GM19438 (cell line): ENCODE measurements around the gene OTOS.

Experiments
- ATAC-seq: cut with Tn5 transposase; IDR thresholded peaks from one replicate; pipeline ENCODE4 v1.9.1; 2021; ENCODE audit warnings: low read depth; ENCODE audit not compliant: unreplicated experiment

Gene OTOS

DNA sequence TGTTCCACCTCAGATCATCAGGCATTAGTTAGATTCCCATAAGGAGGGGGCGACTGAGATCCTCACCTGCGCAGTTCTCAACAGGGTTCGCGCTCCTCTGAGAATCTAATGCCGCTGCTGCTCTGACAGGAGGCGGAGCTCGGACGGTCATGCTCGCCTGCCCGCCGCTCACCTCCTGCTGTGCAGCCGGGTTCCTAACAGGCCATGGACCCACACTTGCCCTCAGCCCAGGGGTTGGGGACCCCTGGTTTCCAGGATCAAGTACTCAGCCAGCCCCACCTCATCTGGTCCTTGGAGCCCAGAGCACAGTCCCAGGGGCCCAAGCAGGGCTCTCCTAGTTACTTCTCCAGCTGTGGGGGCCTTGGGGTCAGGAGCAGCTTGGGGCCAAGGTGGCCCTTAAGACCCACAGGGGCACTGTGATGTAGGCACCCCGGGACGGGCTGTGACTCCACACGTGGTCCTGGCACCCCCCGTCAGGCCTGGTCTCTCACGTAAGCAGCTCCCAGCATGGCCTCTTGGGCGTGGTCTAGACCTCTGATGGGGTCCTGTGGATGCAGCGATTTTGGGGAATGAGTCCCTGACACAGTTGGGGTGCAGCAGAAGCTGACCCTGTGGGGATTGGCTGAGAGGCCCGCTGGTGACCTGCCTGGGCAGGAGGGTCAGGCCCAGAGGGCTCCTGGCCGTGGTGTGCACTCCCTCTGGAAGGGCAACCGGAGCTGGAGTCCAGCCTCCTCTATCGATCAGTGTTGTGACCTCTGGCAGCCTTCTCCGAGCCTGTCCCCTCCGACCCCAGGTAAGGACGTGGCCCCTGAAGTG, 28.3 kb upstream of the OTOS start:
- no peak for ATAC-seq

DNA sequence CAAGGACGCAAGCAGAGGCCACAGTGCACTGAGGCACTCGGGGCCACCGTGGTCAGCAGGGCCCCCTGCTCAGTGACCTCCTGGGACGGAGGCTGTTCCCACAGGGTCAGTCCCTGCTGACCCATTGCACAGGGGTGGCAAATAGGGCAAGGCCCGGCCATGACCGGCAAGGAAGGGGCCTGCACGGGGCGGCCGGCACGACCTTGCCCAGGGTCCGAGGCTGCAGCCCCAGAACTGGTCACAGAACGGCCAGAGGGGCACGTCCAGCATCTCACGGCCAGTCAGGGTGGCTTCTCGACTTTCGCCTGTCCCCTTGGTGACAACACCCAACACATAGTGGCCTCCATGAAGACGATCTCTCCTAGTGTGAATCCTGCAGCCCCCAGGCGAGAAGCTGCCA, 27.6 kb upstream of the OTOS start:
- no peak for ATAC-seq

DNA sequence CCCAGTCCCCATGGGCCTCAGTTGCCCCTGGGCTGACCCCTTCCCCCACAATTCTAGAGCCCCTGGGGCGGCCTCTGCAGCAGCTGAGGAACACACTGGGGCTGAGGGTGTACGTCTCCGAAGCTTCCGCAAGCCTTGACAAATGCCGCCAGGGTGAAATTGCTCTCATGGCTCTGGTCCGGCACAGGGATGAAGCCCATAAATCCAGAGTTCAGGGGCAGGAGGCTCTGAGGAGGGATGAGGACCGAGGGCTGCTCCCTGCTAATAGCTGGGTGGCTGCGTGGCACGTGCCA, 27.1 kb upstream of the OTOS start:
- no peak for ATAC-seq

- no peak for ATAC-seq
These were observed 26.5 kb upstream of the OTOS start for GRCh38 chr2:240166761-240167587.

GRCh38 chr2:240166191-240166590, 25.7 kb upstream of the OTOS start:
- no peak for ATAC-seq

- no peak for ATAC-seq
These were observed 25.2 kb upstream of the OTOS start for GRCh38 chr2:240165661-240166060.

DNA sequence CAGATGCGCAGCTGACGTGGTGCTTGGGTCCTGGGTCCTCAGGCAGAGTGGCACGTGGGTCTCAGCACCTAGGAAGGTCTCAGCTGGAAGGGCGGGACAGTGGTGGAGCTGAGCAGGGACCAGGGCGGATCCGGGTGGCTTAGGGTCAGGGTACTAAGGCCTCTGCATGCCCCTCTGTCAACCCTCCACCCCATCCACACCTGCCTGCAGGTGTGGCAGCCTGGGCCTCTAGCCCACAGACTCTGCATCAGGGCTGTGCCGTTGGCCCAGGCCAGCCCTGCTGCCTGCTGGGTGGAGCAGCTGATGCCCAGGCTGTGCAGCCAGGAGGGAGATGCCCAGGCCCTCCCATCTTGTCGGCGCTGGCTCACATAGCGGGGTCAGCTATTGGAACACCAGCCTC, 24.6 kb upstream of the OTOS start:
- no peak for ATAC-seq

DNA sequence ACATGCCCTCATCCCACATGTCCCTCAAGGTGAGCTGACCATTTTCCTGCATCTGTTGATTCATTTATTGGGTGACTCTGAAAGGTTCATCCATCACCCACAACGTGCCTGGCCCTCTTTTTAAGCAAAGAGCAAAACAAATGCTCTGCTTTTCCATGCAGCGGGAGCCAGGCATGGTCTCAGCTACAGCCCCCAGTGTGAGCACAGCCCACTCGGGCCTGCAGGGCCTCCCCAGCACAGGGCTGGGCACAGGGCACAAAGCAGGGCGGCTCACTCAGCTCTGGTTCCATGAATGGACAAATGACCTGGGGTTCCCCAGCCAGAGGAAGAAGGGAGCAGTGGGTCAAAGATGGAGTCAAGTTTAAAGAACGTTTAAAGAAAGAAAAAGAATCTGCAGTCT, 24.1 kb upstream of the OTOS start:
- no peak for ATAC-seq

DNA sequence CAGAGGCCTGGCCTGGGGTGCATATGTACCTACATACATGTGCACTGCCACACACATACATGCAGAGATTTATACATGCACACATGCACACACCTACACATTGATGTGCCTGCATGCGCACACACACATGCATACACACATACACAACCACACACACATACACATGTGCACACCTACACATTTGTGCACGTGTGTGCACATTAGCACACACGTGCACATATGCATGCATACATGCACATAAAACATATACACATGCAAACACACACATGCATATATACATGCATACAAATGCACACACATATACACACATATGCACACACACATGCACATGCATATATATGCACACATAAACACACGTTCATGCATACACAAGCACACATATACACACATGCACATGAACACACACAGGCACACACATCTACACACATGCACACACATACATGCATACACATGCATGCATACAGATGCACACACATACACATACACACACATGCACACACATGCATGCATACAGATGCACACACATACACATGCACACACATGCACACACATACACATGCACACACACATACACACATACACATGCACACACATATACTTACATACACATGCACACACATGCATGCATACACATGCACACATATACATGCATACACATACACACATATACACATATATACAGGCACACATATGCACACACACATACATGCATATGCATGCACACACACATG, 23.6 kb upstream of the OTOS start:
- ATAC-seq: no peak

DNA sequence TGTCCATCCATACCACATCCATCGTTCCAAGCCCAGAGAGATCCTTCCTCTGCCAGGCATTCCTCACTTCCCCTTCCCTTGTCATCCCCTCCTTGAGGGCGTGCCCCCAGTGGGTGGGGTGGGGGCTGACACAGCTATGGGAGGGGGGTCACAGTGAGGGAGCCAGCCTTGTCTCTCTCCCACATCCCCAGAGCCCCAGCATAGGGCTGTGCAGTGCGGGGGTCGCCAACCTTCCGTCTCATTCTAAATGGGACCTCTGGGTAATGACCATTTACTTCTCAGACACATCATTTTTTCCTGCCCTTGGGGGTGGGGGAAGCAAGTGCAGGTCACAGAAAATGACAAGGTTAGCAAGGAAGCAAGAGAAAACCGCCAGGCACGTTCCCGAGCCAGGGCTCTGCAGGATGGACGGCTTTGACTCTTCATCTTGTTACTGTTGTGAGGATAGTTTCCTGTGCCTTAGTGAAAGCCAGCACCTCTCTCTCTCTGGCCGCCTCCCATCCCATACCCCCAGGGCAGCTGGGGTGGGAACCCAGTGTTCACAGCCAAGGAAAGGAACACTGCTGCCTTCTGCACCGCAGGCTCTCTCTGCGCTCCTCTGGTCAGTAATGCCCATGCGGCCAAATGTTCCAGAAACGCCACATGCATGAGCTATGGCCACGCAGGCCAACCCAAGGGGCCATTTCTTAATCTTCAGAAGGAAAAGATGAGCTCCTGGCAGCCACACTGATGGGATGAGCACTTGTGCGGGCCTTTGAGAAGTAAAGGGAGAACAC, 22.7 kb upstream of the OTOS start:
- no peak for ATAC-seq

DNA sequence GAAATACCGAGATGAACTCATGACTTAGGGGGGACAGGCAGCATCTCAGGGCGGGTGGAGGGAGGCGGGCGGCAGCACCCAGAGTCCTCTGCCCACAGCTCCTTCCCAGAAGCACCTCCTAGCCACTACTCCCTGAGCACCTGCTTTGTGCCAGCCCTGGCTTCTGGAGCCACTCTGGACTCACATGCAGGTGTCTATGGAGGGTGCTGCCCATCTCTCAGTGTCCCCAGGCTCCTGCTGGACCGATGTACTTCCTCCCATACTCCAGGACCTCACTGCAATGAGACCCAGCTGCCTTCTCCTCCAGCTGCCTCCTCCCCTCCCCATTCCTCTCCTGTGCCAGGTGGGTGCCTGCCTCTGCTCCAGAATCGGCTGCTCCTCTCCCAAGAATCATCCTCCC, 22.1 kb upstream of the OTOS start:
- no peak for ATAC-seq

DNA sequence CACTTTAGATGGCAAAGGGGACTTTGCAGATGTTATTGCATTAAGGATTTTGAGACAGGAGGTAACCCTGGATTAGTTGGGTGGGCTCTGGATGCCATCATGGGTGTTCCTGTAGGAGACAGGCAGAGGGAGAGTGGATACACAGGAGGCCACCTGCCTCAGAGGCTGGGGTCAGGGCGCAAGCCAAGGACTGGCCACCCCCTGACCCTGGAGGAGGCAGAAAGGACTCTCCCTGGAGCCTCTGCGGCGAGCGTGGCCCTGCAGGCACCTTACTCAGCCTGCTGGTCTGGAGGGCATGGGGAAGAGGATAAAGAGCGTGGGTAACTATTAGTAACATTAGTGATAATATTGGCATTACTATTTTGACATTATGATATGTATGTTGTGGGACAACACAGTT, 21.6 kb upstream of the OTOS start:
- no peak for ATAC-seq

DNA sequence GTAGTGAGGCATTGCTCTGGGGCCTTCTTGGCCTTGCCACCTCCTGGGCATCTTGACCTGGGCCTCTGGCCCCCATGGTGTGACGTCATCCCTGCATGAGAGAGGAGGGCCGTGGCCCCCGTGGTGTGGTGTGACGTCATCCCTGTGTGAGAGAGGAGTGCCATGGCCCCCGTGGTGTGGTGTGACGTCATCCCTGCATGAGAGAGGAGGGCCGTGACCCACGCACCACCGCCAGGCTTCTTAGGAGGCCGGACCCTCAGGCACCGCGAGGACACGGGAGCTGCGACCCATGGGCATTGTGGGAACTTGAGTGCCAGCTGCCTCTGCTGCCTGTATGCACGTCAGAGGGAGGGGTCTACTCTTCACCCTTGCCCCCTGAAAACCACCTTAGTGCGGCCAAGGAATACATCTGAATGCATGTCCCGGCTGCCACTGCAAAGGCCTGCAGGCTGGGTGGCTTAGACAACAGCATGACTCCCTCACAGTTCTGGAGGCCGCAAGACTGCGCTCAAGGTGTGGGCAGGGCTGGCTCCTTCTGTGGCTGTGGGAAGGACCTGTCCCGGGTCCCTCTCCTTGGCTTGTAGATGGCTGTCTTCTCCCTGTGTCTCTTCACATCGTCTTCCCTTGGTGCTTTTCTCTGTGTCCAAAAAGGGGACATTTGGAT, 20.8 kb upstream of the OTOS start:
- ATAC-seq: no peak

GRCh38 chr2:240160291-240161086, 20.0 kb upstream of the OTOS start:
- ATAC-seq: no peak

DNA sequence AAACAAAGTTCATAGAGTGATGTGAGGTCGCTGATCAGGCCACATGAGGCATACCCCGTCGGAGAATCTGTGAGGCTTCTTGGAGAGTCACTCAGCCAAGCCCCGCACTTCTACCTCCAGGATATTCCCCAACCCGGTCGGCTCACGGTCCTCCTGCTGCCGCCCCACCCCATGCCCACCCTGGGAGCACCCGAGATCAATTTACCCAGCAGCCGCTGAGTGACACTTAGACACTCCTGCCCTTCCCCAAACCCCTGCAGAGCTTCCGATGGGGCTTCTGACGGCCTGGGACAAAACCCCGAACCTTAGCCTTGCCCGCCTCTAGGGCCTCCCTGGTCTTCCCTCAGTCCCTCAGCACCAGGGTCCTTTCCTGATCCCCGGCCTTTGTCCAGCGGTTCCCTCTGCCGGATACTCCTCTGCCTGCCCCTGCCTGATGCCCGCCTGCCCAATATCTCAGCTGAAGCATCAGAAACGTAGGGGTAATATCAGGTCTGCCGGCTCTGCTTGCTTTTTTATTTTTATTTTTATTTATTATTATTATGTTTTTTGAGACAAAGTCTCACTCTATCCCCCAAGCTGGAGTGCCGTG, 18.9 kb upstream of the OTOS start:
- no peak for ATAC-seq

DNA sequence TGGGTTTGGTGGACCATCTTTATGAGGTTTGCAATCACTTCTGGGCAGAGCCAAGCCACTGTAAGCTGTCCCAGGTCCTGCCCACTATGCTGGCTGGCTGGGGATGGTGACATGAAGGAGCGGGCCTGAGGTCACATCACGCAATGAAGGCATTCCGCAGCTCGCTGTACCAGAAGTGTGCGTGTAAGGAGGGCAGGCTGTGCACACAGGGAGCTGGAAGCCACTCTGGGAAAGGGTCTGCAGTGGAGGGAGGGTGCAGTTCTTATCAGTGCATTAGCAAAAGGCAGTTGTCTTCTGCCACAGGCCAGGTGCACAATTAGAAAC, 16.7 kb upstream of the OTOS start:
- no peak for ATAC-seq

DNA sequence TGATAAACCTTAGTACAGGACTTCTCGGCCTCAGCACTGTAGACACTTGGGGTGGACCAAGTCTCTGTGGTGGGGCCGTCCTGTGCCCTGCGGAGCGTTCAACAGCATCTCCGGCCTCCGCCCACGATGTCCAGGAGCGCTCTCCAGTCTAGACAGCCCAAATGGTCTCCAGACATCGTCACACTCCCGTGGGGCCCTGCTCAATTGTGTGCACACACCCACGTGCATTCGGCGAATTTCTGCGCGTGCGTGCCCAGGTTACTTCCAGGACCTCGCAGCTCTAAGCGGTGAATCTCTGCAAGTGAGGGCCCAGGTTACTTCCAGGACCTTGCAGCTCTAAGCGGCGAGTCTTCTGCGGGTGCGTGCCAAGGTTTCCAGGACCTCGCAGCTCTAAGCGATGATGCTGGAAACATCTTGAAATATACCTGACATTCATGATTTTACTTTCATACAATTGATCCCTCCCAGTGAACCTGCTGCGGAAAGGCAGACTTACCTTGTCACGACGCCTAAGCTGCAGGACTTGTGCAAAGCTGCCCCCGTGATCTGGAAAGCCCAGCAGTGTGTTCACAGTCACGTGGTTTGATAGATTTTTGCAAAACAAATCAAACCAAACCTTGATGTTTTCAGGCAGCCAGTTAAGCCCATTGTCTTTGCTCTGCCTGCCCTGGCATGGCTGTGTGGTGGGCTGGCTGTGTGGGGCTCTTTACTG, 16.1 kb upstream of the OTOS start:
- no peak for ATAC-seq

GRCh38 chr2:240155745-240156390, 15.4 kb upstream of the OTOS start:
- no peak for ATAC-seq
